ENCODE measurements around the gene DTNBP1. TPM values are rescaled to one million over a fixed set of nuclear protein-coding genes. Genes with fewer than 3 reads are reported as not detected.

Gene DTNBP1
- total RNA-seq, 1 experiment from 2014 or later: 12.8 TPM

GRCh38 chr6:15491986-15492269, 170.9 kb downstream of the DTNBP1 start:
- no peaks in the 10 kb centered on the region for H3K36me3 Mint-ChIP-seq (ENCODE audit: insufficient read depth, unreplicated experiment)
- H3K4me1 Mint-ChIP-seq (ENCODE audit: low read depth, unreplicated experiment): no peaks in the 10 kb centered on the region
- no peaks in the 10 kb centered on the region for H3K9me3 Mint-ChIP-seq (ENCODE audit: low read depth, unreplicated experiment)
- intact Hi-C loops (cut with micrococcal nuclease; ENCODE audit: unreplicated experiment): no loop called here
- no peak for DNase-seq
- H3K27me3 Mint-ChIP-seq (ENCODE audit: unreplicated experiment): no peaks in the 10 kb centered on the region
- H3K4me3 Mint-ChIP-seq (ENCODE audit: low read depth, unreplicated experiment): no peak overlapping the region
- TF ChIP-seq CTCF (IDR thresholded peaks at IDR 0.05; ENCODE audit: unreplicated experiment): no peak
- H3K27ac Mint-ChIP-seq (ENCODE audit: unreplicated experiment): no peak overlapping the region
- CTCF ChIA-PET: no interaction called here
- no TSS peak for BruUV-seq (replicated peaks)

- no peaks in the 10 kb centered on the region for H3K4me1 Mint-ChIP-seq (ENCODE audit: low read depth, unreplicated experiment)
- H3K27ac Mint-ChIP-seq (ENCODE audit: unreplicated experiment): no peak overlapping the region
Observed at GRCh38 chr6:15491255-15491985, 171.4 kb downstream of the DTNBP1 start.

GRCh38 chr6:15490242-15491100, 172.4 kb downstream of the DTNBP1 start:
- Mint-ChIP-seq H3K36me3 (ENCODE audit: insufficient read depth, unreplicated experiment) (no peaks in the 10 kb centered on the region), H3K27ac (ENCODE audit: unreplicated experiment) (no peak overlapping the region), H3K4me3 (ENCODE audit: low read depth, unreplicated experiment) (no peak overlapping the region), H3K4me1 (ENCODE audit: low read depth, unreplicated experiment) (no peaks in the 10 kb centered on the region), H3K9me3 (ENCODE audit: low read depth, unreplicated experiment) (no peaks in the 10 kb centered on the region), H3K27me3 (ENCODE audit: unreplicated experiment) (no peaks in the 10 kb centered on the region)
- BruUV-seq (replicated peaks): no TSS peak
- no peak for DNase-seq
- CTCF ChIA-PET: no interaction called here
- TF ChIP-seq CTCF (IDR thresholded peaks at IDR 0.05; ENCODE audit: unreplicated experiment): no peak
- intact Hi-C loops (cut with micrococcal nuclease; ENCODE audit: unreplicated experiment): no loop called here

More at GRCh38 chr6:15491255-15491985, 171.4 kb downstream of the DTNBP1 start:
- Mint-ChIP-seq H3K36me3 (ENCODE audit: insufficient read depth, unreplicated experiment) (no peaks in the 10 kb centered on the region), H3K9me3 (ENCODE audit: low read depth, unreplicated experiment) (no peaks in the 10 kb centered on the region), H3K4me3 (ENCODE audit: low read depth, unreplicated experiment) (no peak overlapping the region), H3K27me3 (ENCODE audit: unreplicated experiment) (no peaks in the 10 kb centered on the region)
- DNase-seq: peak; percentile 55
- CTCF ChIA-PET: no interaction called here
- intact Hi-C loops (cut with micrococcal nuclease; ENCODE audit: unreplicated experiment): no loop called here
- no TSS peak for BruUV-seq (replicated peaks)
- TF ChIP-seq CTCF (IDR thresholded peaks at IDR 0.05; ENCODE audit: unreplicated experiment): peak; percentile 55

GRCh38 chr6:15489261-15489962, 173.4 kb downstream of the DTNBP1 start:
- no peak overlapping the region for H3K27ac Mint-ChIP-seq (ENCODE audit: unreplicated experiment)
- CTCF ChIA-PET: interaction anchor here (0.6 kb wide), 1 partner anchor 60 kb away, joined by 4 read pairs; no protein-coding TSS in a partner anchor
- H3K36me3 Mint-ChIP-seq (ENCODE audit: insufficient read depth, unreplicated experiment): no peaks in the 10 kb centered on the region
- no peak overlapping the region for H3K4me3 Mint-ChIP-seq (ENCODE audit: low read depth, unreplicated experiment)
- H3K27me3 Mint-ChIP-seq (ENCODE audit: unreplicated experiment): no peaks in the 10 kb centered on the region
- no peaks in the 10 kb centered on the region for H3K4me1 Mint-ChIP-seq (ENCODE audit: low read depth, unreplicated experiment)
- intact Hi-C loops (cut with micrococcal nuclease; ENCODE audit: unreplicated experiment): no loop called here
- DNase-seq: no peak
- BruUV-seq (replicated peaks): no TSS peak
- no peaks in the 10 kb centered on the region for H3K9me3 Mint-ChIP-seq (ENCODE audit: low read depth, unreplicated experiment)
- no peak for TF ChIP-seq CTCF (IDR thresholded peaks at IDR 0.05; ENCODE audit: unreplicated experiment)
